GM12878 (cell line): ENCODE results near the gene PLEKHG1.

Experiments used
- EZH2 ChIP-seq: IDR thresholded peaks from 2 replicates; pipeline ENCODE4 v1.6.1; 2012; ENCODE audit warnings: low read depth, mild to moderate bottlenecking, control low read depth, inconsistent platforms, low read length, borderline replicate concordance; ENCODE audit not compliant: control insufficient read depth
- MEF2A ChIP-seq: IDR thresholded peaks from 2 replicates; pipeline ENCODE4 v1.6.1; 2011; ENCODE audit warnings: low read depth, mild to moderate bottlenecking, low read length, moderate library complexity; ENCODE audit not compliant: insufficient read depth
- PAX5 ChIP-seq: IDR thresholded peaks from 2 replicates; pipeline ENCODE4 v1.6.1; 2011; ENCODE audit warnings: low read depth, low read length, borderline replicate concordance
- POLR2A ChIP-seq: IDR thresholded peaks from 2 replicates; pipeline ENCODE4 v1.6.1; 2011; ENCODE audit warnings: low read depth, mild to moderate bottlenecking, low read length
- RBBP5 ChIP-seq: fragments of 200-600 bp; sonication (generic); conservative IDR thresholded peaks from 2 replicates; pipeline ENCODE4 v1.6.1; 2016
- RFX5 ChIP-seq: IDR thresholded peaks from 2 replicates; pipeline ENCODE4 v1.6.1; 2011; ENCODE audit warnings: low read depth, low read length, improper control_type of control experiment
- SIX5 ChIP-seq: IDR thresholded peaks from 2 replicates; pipeline ENCODE4 v1.6.1; 2011; ENCODE audit warnings: mild to moderate bottlenecking, low read depth, low read length, moderate library complexity; ENCODE audit not compliant: severe bottlenecking
- TBL1XR1 ChIP-seq: IDR thresholded peaks from 2 replicates; pipeline ENCODE4 v1.6.1; 2012; ENCODE audit warnings: low read depth, low read length, improper control_type of control experiment
- ZBTB4 ChIP-seq: fragments of 450-650 bp; formaldehyde crosslinking; IDR thresholded peaks from 2 replicates; pipeline ENCODE4 v1.4.0; 2022; ENCODE audit warnings: mild to moderate bottlenecking, moderate library complexity
- TF ChIP-seq, protein P1 (sequence below), 3 experiments: IDR thresholded peaks in 2 of 3; conservative IDR thresholded peaks in 1 of 3; 2 replicates each; pipeline ENCODE4 v1.5.1; 2011; ENCODE audit warnings: low read depth in 3 of 3, low read length in 3 of 3, mild to moderate bottlenecking in 3 of 3, control low read depth in 2 of 3, moderate library complexity in 2 of 3, inconsistent platforms in 1 of 3, mixed read lengths in 1 of 3; ENCODE audit not compliant: control insufficient read depth in 2 of 3, insufficient read depth in 1 of 3; ENCODE audit errors: extremely low read depth in 1 of 3
- TF ChIP-seq, protein P2 (sequence below): IDR thresholded peaks from 2 replicates; pipeline ENCODE4 v1.6.1; 2012; ENCODE audit warnings: low read depth, low read length, improper control_type of control experiment
- TF ChIP-seq, protein P3 (sequence below): IDR thresholded peaks from 2 replicates; pipeline ENCODE4 v1.6.1; 2011; ENCODE audit warnings: mild to moderate bottlenecking, low read depth, low read length, moderate library complexity; ENCODE audit not compliant: insufficient replicate concordance

GRCh38 chr6:150589852-150590251 is 9.8 kb upstream of the PLEKHG1 start:
- no peak for TF ChIP-seq PAX5
- no peak for TF ChIP-seq ZBTB4 (CRISPR knock-in tag)
- TF ChIP-seq, protein P1, sequence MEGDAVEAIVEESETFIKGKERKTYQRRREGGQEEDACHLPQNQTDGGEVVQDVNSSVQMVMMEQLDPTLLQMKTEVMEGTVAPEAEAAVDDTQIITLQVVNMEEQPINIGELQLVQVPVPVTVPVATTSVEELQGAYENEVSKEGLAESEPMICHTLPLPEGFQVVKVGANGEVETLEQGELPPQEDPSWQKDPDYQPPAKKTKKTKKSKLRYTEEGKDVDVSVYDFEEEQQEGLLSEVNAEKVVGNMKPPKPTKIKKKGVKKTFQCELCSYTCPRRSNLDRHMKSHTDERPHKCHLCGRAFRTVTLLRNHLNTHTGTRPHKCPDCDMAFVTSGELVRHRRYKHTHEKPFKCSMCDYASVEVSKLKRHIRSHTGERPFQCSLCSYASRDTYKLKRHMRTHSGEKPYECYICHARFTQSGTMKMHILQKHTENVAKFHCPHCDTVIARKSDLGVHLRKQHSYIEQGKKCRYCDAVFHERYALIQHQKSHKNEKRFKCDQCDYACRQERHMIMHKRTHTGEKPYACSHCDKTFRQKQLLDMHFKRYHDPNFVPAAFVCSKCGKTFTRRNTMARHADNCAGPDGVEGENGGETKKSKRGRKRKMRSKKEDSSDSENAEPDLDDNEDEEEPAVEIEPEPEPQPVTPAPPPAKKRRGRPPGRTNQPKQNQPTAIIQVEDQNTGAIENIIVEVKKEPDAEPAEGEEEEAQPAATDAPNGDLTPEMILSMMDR (IDR thresholded peaks at IDR 0.05 in 2 of 3, conservative IDR thresholded peaks at IDR 0.05 in 1 of 3; ENCODE audit: control insufficient read depth in 2 of 3, extremely low read depth in 1 of 3, insufficient read depth in 1 of 3, low read depth in 3 of 3, low read length in 3 of 3) = no peak
- TF ChIP-seq RBBP5 = no peak
- TF ChIP-seq, protein P2, sequence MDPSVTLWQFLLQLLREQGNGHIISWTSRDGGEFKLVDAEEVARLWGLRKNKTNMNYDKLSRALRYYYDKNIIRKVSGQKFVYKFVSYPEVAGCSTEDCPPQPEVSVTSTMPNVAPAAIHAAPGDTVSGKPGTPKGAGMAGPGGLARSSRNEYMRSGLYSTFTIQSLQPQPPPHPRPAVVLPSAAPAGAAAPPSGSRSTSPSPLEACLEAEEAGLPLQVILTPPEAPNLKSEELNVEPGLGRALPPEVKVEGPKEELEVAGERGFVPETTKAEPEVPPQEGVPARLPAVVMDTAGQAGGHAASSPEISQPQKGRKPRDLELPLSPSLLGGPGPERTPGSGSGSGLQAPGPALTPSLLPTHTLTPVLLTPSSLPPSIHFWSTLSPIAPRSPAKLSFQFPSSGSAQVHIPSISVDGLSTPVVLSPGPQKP = no peak
- no peak for TF ChIP-seq RFX5
- TF ChIP-seq SIX5 = no peak
- TF ChIP-seq EZH2 = no peak
- TF ChIP-seq MEF2A = no peak
- TF ChIP-seq POLR2A = no peak
- TF ChIP-seq, protein P3, sequence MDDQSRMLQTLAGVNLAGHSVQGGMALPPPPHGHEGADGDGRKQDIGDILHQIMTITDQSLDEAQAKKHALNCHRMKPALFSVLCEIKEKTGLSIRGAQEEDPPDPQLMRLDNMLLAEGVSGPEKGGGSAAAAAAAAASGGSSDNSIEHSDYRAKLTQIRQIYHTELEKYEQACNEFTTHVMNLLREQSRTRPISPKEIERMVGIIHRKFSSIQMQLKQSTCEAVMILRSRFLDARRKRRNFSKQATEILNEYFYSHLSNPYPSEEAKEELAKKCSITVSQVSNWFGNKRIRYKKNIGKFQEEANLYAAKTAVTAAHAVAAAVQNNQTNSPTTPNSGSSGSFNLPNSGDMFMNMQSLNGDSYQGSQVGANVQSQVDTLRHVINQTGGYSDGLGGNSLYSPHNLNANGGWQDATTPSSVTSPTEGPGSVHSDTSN = no peak
- no peak for TF ChIP-seq TBL1XR1
